CD4-positive, alpha-beta T cell (primary cell): Measurements from ENCODE around the gene GHR. TPM values are rescaled to one million over a fixed set of nuclear protein-coding genes. Genes with fewer than 3 reads are reported as not detected.

ENCODE experiments used
- ATAC-seq: fragments of 200-7000 bp; cut with Tn5 transposase; one replicate; pipeline ENCODE4 v1.10.0; 2022; ENCODE audit warnings: mild to moderate bottlenecking; ENCODE audit not compliant: poor library complexity
- CTCF ChIA-PET: fragments of 350-600 bp; sonication (Branson Sonifier 250); formaldehyde crosslinking; loops from one replicate; lab custom pipeline; 2021; ENCODE audit warnings: antibody characterized with exemption, inconsistent platforms; lab: Charles Lee
- POLR2A ChIA-PET: fragments of 350-600 bp; sonication (Branson Sonifier 250); formaldehyde crosslinking; loops from one replicate; lab custom pipeline; 2021; ENCODE audit warnings: antibody characterized with exemption, inconsistent platforms; lab: Charles Lee
- DNase-seq, 14 experiments: peaks; one replicate each; pipeline ENCODE4 v3.0.0-alpha.2; 2013 to 2020; ENCODE audit warnings: mixed read lengths in 2 of 14
- H3K27ac ChIP-seq, 2 donors: one replicate each; pipeline versions ENCODE4 v1.5.1 to v1.7.0; 2013; ENCODE audit warnings: low read length in 2 of 2, low read depth in 1 of 2, mild to moderate bottlenecking in 1 of 2
- H3K27me3 ChIP-seq, 2 experiments: 1 replicate in 1 of 2; 2 replicates in 1 of 2; pipeline versions ENCODE4 v1.6.1 to v1.7.0; 2013; ENCODE audit warnings: low read length in 2 of 2, control low read depth in 1 of 2, mild to moderate bottlenecking in 1 of 2, moderate library complexity in 1 of 2; ENCODE audit not compliant: insufficient read depth in 2 of 2, control insufficient read depth in 1 of 2
- H3K36me3 ChIP-seq: one replicate; pipeline ENCODE4 v1.6.1; 2013; ENCODE audit warnings: low read length, control low read depth; ENCODE audit not compliant: insufficient read depth
- H3K4me1 ChIP-seq: one replicate; pipeline ENCODE4 v1.6.1; 2013; ENCODE audit warnings: low read length, control low read depth; ENCODE audit not compliant: insufficient read depth
- H3K4me3 ChIP-seq: one replicate; pipeline ENCODE4 v1.5.1; 2013; ENCODE audit warnings: mild to moderate bottlenecking, low read length, moderate library complexity
- H3K9me3 ChIP-seq, 2 experiments: 1 replicate in 1 of 2; 2 replicates in 1 of 2; pipeline versions ENCODE4 v1.6.1 to v1.7.0; 2013; ENCODE audit warnings: low read length in 2 of 2, mild to moderate bottlenecking in 2 of 2, control low read depth in 1 of 2, moderate library complexity in 1 of 2; ENCODE audit not compliant: control insufficient read depth in 1 of 2, insufficient read depth in 1 of 2
- H3K27ac Mint-ChIP-seq: one replicate; pipeline ENCODE4 v1.8.0; 2020; ENCODE audit warnings: mixed read lengths
- H3K27me3 Mint-ChIP-seq: one replicate; pipeline ENCODE4 v1.8.0; 2021; ENCODE audit warnings: mixed read lengths
- H3K36me3 Mint-ChIP-seq: one replicate; pipeline ENCODE4 v1.8.0; 2021; ENCODE audit warnings: low read depth, mixed read lengths
- H3K4me1 Mint-ChIP-seq: one replicate; pipeline ENCODE4 v1.8.0; 2021; ENCODE audit warnings: low read depth, mixed read lengths
- H3K4me3 Mint-ChIP-seq: one replicate; pipeline ENCODE4 v1.8.0; 2020; ENCODE audit warnings: mild to moderate bottlenecking, mixed read lengths
- H3K9me3 Mint-ChIP-seq: one replicate; pipeline ENCODE4 v1.8.0; 2020; ENCODE audit warnings: mixed read lengths
- CTCF ChIP-seq: fragments of 200-600 bp; IDR thresholded peaks from one replicate; pipeline ENCODE4 v1.8.0; 2022; ENCODE audit warnings: antibody characterized with exemption, mild to moderate bottlenecking
- intact Hi-C, 2 experiments: fragments of 100-400 bp; cut with DNase I in 1 of 2; cut with micrococcal nuclease in 1 of 2; formaldehyde crosslinking; loops; one replicate each; pipeline versions ENCODE4 v1.15.1 to v1.9.0; 2023 to 2025; cut with DNase I, micrococcal nuclease
- total RNA-seq, 174 experiments: library from RNA in 2 of 174; stranded (reverse) in 2 of 174; gene quantifications; one replicate each; pipeline ENCODE4 v1.2.3 and lab custom pipeline; 2021 to 2026

GHR gene
- total RNA-seq, 2 experiments from 2014 or later: not detected

GRCh38 chr5:42668254-42668653, 245.0 kb downstream of the GHR start:
- Histone ChIP-seq H3K4me1 (no peaks in the 10 kb centered on the region), H3K27ac (no peak overlapping the region), H3K9me3 (peaks cover 0 to 4% of the 10 kb centered on the region in 2 experiments), H3K27me3 (no peaks in the 10 kb centered on the region), H3K4me3 (no peak overlapping the region), H3K36me3 (no peaks in the 10 kb centered on the region)
- DNase-seq (no peak), ATAC-seq (no peak)
- CTCF ChIA-PET: no interaction called here
- Mint-ChIP-seq H3K4me1 (no peaks in the 10 kb centered on the region), H3K27me3 (peaks cover 7% of the 10 kb centered on the region), H3K9me3 (peaks cover 7% of the 10 kb centered on the region), H3K4me3 (no peak overlapping the region), H3K36me3 (no peaks in the 10 kb centered on the region), H3K27ac (no peak overlapping the region)
- no peak for TF ChIP-seq CTCF
- intact Hi-C loops: no loop called here
- POLR2A ChIA-PET: no interaction called here

GRCh38 chr5:42672925-42673324, 249.7 kb downstream of the GHR start:
- Mint-ChIP-seq H3K36me3 (no peaks in the 10 kb centered on the region), H3K4me3 (no peak overlapping the region), H3K27ac (no peak overlapping the region), H3K4me1 (no peaks in the 10 kb centered on the region), H3K9me3 (peaks cover 7% of the 10 kb centered on the region), H3K27me3 (peaks cover 7% of the 10 kb centered on the region)
- DNase-seq (no peak), ATAC-seq (no peak)
- no peak overlapping the region for H3K4me3 ChIP-seq
- ChIA-PET POLR2A (no interaction called here), CTCF (no interaction called here)
- no peaks in the 10 kb centered on the region for H3K4me1 ChIP-seq
- H3K27ac ChIP-seq: no peak overlapping the region
- no peaks in the 10 kb centered on the region for H3K27me3 ChIP-seq
- TF ChIP-seq CTCF: no peak
- H3K9me3 ChIP-seq: peaks cover 0 to 4% of the 10 kb centered on the region in 2 experiments
- intact Hi-C loops: no loop called here
- no peaks in the 10 kb centered on the region for H3K36me3 ChIP-seq

- Mint-ChIP-seq H3K27ac (no peak overlapping the region), H3K27me3 (no peaks in the 10 kb centered on the region), H3K4me1 (no peaks in the 10 kb centered on the region), H3K36me3 (no peaks in the 10 kb centered on the region), H3K4me3 (no peak overlapping the region), H3K9me3 (peaks cover 6% of the 10 kb centered on the region)
- Histone ChIP-seq H3K4me1 (no peaks in the 10 kb centered on the region), H3K36me3 (no peaks in the 10 kb centered on the region), H3K27me3 (no peaks in the 10 kb centered on the region), H3K27ac (no peak overlapping the region), H3K9me3 (peaks cover 0 to 4% of the 10 kb centered on the region in 2 experiments), H3K4me3 (no peak overlapping the region)
- ATAC-seq (no peak), DNase-seq (no peak)
- CTCF ChIA-PET: no interaction called here
- POLR2A ChIA-PET: no interaction called here
- intact Hi-C loops: no loop called here
- TF ChIP-seq CTCF: no peak
These were observed 252.4 kb downstream of the GHR start for GRCh38 chr5:42675602-42676001.
